ENCODE measurements around the gene B3GAT1.

- no peak for TF ChIP-seq EZH2 (IDR thresholded peaks at IDR 0.05; ENCODE audit: low read length, missing control alignments)
- no peak for TF ChIP-seq CTCF (conservative IDR thresholded peaks at IDR 0.05 in 1 of 2, IDR thresholded peaks at IDR 0.05 in 1 of 2; ENCODE audit: low read depth in 1 of 2, low read length in 2 of 2)
Observed at GRCh38 chr11:134380229-134380628, 31.8 kb downstream of the B3GAT1 start.

Data from fibroblast of lung (primary cell).